ENCODE measurements around the gene TOMM5. TPM values are rescaled to one million over a fixed set of nuclear protein-coding genes. Genes with fewer than 3 reads are reported as not detected.

Gene TOMM5
- polyA plus RNA-seq, 1 experiment: 207 TPM

GRCh38 chr9:37549527-37549926 lies 42.9 kb downstream of the TOMM5 start:
- POLR2A ChIA-PET: no interaction called here
- CTCF ChIA-PET: no interaction called here
- Histone ChIP-seq H3K9me3 (ENCODE audit: control insufficient read depth, insufficient read depth, low read length) (no peaks in the 10 kb centered on the region), H3K27ac (ENCODE audit: low read depth, low read length) (no peak overlapping the region), H3K27me3 (ENCODE audit: control insufficient read depth, insufficient read depth, low read length) (no peaks in the 10 kb centered on the region), H3K4me3 (ENCODE audit: low read depth, low read length) (no peak overlapping the region)
- DNase-seq (ENCODE audit: low read depth, low spot score): no peak
- TF ChIP-seq CTCF (IDR thresholded peaks at IDR 0.05; ENCODE audit: low read depth, low read length): no peak

GRCh38 chr9:37547328-37547878 lies 45.0 kb downstream of the TOMM5 start:
- no peak overlapping the region for H3K27ac ChIP-seq (ENCODE audit: low read depth, low read length)
- ChIA-PET CTCF (no interaction called here), POLR2A (no interaction called here)
- H3K9me3 ChIP-seq (ENCODE audit: control insufficient read depth, insufficient read depth, low read length): no peaks in the 10 kb centered on the region
- no peak overlapping the region for H3K4me3 ChIP-seq (ENCODE audit: low read depth, low read length)
- no peak for DNase-seq (ENCODE audit: low read depth, low spot score)
- no peaks in the 10 kb centered on the region for H3K27me3 ChIP-seq (ENCODE audit: control insufficient read depth, insufficient read depth, low read length)
- no peak for TF ChIP-seq CTCF (IDR thresholded peaks at IDR 0.05; ENCODE audit: low read depth, low read length)

- TF ChIP-seq CTCF (IDR thresholded peaks at IDR 0.05; ENCODE audit: low read depth, low read length): no peak
- ChIA-PET POLR2A (no interaction called here), CTCF (no interaction called here)
- no peak for DNase-seq (ENCODE audit: low read depth, low spot score)
- no peak overlapping the region for H3K4me3 ChIP-seq (ENCODE audit: low read depth, low read length)
- H3K9me3 ChIP-seq (ENCODE audit: control insufficient read depth, insufficient read depth, low read length): no peaks in the 10 kb centered on the region
- H3K27ac ChIP-seq (ENCODE audit: low read depth, low read length): no peak overlapping the region
- no peaks in the 10 kb centered on the region for H3K27me3 ChIP-seq (ENCODE audit: control insufficient read depth, insufficient read depth, low read length)
Observed at GRCh38 chr9:37543468-37543867, 48.9 kb downstream of the TOMM5 start.

GRCh38 chr9:37542895-37543294 lies 49.5 kb downstream of the TOMM5 start:
- no peaks in the 10 kb centered on the region for H3K27me3 ChIP-seq (ENCODE audit: control insufficient read depth, insufficient read depth, low read length)
- H3K4me3 ChIP-seq (ENCODE audit: low read depth, low read length): no peak overlapping the region
- H3K9me3 ChIP-seq (ENCODE audit: control insufficient read depth, insufficient read depth, low read length): no peaks in the 10 kb centered on the region
- no peak overlapping the region for H3K27ac ChIP-seq (ENCODE audit: low read depth, low read length)
- CTCF ChIA-PET: no interaction called here
- no peak for TF ChIP-seq CTCF (IDR thresholded peaks at IDR 0.05; ENCODE audit: low read depth, low read length)
- DNase-seq (ENCODE audit: low read depth, low spot score): no peak
- POLR2A ChIA-PET: no interaction called here

GRCh38 chr9:37542488-37542887 lies 49.9 kb downstream of the TOMM5 start:
- TF ChIP-seq CTCF (IDR thresholded peaks at IDR 0.05; ENCODE audit: low read depth, low read length): no peak
- Histone ChIP-seq H3K9me3 (ENCODE audit: control insufficient read depth, insufficient read depth, low read length) (no peaks in the 10 kb centered on the region), H3K27me3 (ENCODE audit: control insufficient read depth, insufficient read depth, low read length) (no peaks in the 10 kb centered on the region), H3K27ac (ENCODE audit: low read depth, low read length) (no peak overlapping the region), H3K4me3 (ENCODE audit: low read depth, low read length) (no peak overlapping the region)
- ChIA-PET CTCF (no interaction called here), POLR2A (no interaction called here)
- DNase-seq (ENCODE audit: low read depth, low spot score): no peak

Data from AG04450 (cell line).